ENCODE results near the gene C2CD5.

C2CD5 gene

GRCh38 chr12:22467190-22467589 lies 77.2 kb downstream of the C2CD5 start:
- Histone ChIP-seq H3K4me3 (ENCODE audit: low read depth in 1 of 2, low read length in 1 of 2) (no peak overlapping the region), H3K9me3 (no peaks in the 10 kb centered on the region), H3K27me3 (no peaks in the 10 kb centered on the region), H3K27ac (no peak overlapping the region), H3K36me3 (peaks cover 37% of the 10 kb centered on the region), H3K4me1 (ENCODE audit: control insufficient read depth in 1 of 2, insufficient read depth in 1 of 2, low read depth in 1 of 2, low read length in 1 of 2) (no peaks in the 10 kb centered on the region)
- TF ChIP-seq CTCF (IDR thresholded peaks at IDR 0.05): no peak

GRCh38 chr12:22463306-22463705 lies 81.0 kb downstream of the C2CD5 start:
- H3K36me3 ChIP-seq: peaks cover 11% of the 10 kb centered on the region
- no peaks in the 10 kb centered on the region for H3K4me1 ChIP-seq (ENCODE audit: control insufficient read depth in 1 of 2, insufficient read depth in 1 of 2, low read depth in 1 of 2, low read length in 1 of 2)
- no peaks in the 10 kb centered on the region for H3K9me3 ChIP-seq
- H3K27ac ChIP-seq: no peak overlapping the region
- no peak overlapping the region for H3K4me3 ChIP-seq (ENCODE audit: low read depth in 1 of 2, low read length in 1 of 2)
- H3K27me3 ChIP-seq: no peaks in the 10 kb centered on the region
- no peak for TF ChIP-seq CTCF (IDR thresholded peaks at IDR 0.05)

- Histone ChIP-seq H3K4me1 (ENCODE audit: control insufficient read depth in 1 of 2, insufficient read depth in 1 of 2, low read depth in 1 of 2, low read length in 1 of 2) (no peaks in the 10 kb centered on the region), H3K36me3 (no peaks in the 10 kb centered on the region), H3K4me3 (ENCODE audit: low read depth in 1 of 2, low read length in 1 of 2) (no peak overlapping the region), H3K27ac (no peak overlapping the region), H3K27me3 (no peaks in the 10 kb centered on the region), H3K9me3 (no peaks in the 10 kb centered on the region)
- no peak for TF ChIP-seq CTCF (IDR thresholded peaks at IDR 0.05)
Observed at GRCh38 chr12:22461786-22462185, 82.6 kb downstream of the C2CD5 start.

- H3K4me3 ChIP-seq (ENCODE audit: low read depth in 1 of 2, low read length in 1 of 2): no peak overlapping the region
- H3K9me3 ChIP-seq: no peaks in the 10 kb centered on the region
- no peaks in the 10 kb centered on the region for H3K27me3 ChIP-seq
Observed at GRCh38 chr12:22459838-22460490, 84.4 kb downstream of the C2CD5 start.

GRCh38 chr12:22458298-22458937 lies 85.9 kb downstream of the C2CD5 start:
- Histone ChIP-seq H3K36me3 (peaks cover 19% of the 10 kb centered on the region), H3K9me3 (no peaks in the 10 kb centered on the region), H3K4me3 (ENCODE audit: low read depth in 1 of 2, low read length in 1 of 2) (no peak overlapping the region), H3K4me1 (ENCODE audit: control insufficient read depth in 1 of 2, insufficient read depth in 1 of 2, low read depth in 1 of 2, low read length in 1 of 2) (no peaks in the 10 kb centered on the region), H3K27ac (no peak overlapping the region), H3K27me3 (no peaks in the 10 kb centered on the region)
- TF ChIP-seq CTCF (IDR thresholded peaks at IDR 0.05): no peak

More at GRCh38 chr12:22459838-22460490, 84.4 kb downstream of the C2CD5 start:
- TF ChIP-seq CTCF (IDR thresholded peaks at IDR 0.05): no peak
- Histone ChIP-seq H3K4me1 (ENCODE audit: control insufficient read depth in 1 of 2, insufficient read depth in 1 of 2, low read depth in 1 of 2, low read length in 1 of 2) (no peaks in the 10 kb centered on the region), H3K27ac (no peak overlapping the region), H3K36me3 (peaks cover 11% of the 10 kb centered on the region)
